HCT116 (cell line): Measurements from ENCODE around the gene CPS1. TPM values are rescaled to one million over a fixed set of nuclear protein-coding genes. Genes with fewer than 3 reads are reported as not detected.

Experiments
- ATAC-seq: fragments of 200-7000 bp; cut with Tn5 transposase; 2 replicates; pipeline ENCODE4 v1.9.1; 2020; ENCODE audit warnings: mild to moderate bottlenecking, moderate library complexity
- BruUV-seq: library from RNA; stranded (reverse); fragments of 400-500 nt; replicated peaks from 2 replicates; lab custom pipeline; 2021; lab: Mats Ljungman, UMichigan
- CTCF ChIA-PET: fragments of 300-600 bp; sonication (Branson Sonifier 250); formaldehyde crosslinking; loops from one replicate; lab custom pipeline; 2021; ENCODE audit warnings: antibody characterized with exemption; lab: Charles Lee
- POLR2A ChIA-PET: fragments of 300-600, 350-600 bp; sonication (Branson Sonifier 250); formaldehyde crosslinking; loops from one replicate; lab custom pipeline; 2021; ENCODE audit warnings: antibody characterized with exemption; lab: Charles Lee
- RAD21 ChIA-PET, 2 experiments: fragments of 300-600 bp; sonication (Branson Sonifier 250); formaldehyde crosslinking; loops; one replicate each; lab custom pipeline; 2023; ENCODE audit warnings: low total read pairs in 2 of 2; ENCODE audit not compliant: uncharacterized antibody in 2 of 2, unreplicated experiment in 2 of 2, low non-redundant PET in 1 of 2; lab: Charles Lee
- DNase-seq: peaks from one replicate; pipeline ENCODE4 v3.0.0-alpha.2; 2010; ENCODE audit warnings: low read depth, low spot score
- H2AFZ ChIP-seq: fragments of 200-600 bp; shearing (Covaris generic), sonication (generic); 2 replicates; pipeline ENCODE4 v1.6.1; 2017; ENCODE audit warnings: low read depth, mixed run types, mixed read lengths, antibody characterized with exemption, low read length; ENCODE audit not compliant: poor library complexity, severe bottlenecking
- H3K27ac ChIP-seq: 2 replicates; pipeline ENCODE4 v1.5.1; 2012; ENCODE audit warnings: low read depth, low read length
- H3K27me3 ChIP-seq: fragments of 200-600 bp; sonication (generic); 2 replicates; pipeline ENCODE4 v1.6.1; 2016; ENCODE audit warnings: mixed run types, low read length, mixed read lengths; ENCODE audit not compliant: insufficient read depth
- H3K36me3 ChIP-seq, 2 experiments: fragments of 200-500 bp in 1 of 2; fragments of 200-600 bp in 1 of 2; sonication (Bioruptor generic) in 1 of 2; sonication (generic) in 1 of 2; 2 replicates each; pipeline versions ENCODE4 v1.5.1 to v1.6.1; 2014 to 2016; ENCODE audit warnings: low read length in 2 of 2, inconsistent platforms in 1 of 2, mixed read lengths in 1 of 2, mixed run types in 1 of 2; ENCODE audit not compliant: insufficient read depth in 2 of 2, control insufficient read depth in 1 of 2
- H3K4me1 ChIP-seq, 2 experiments: fragments of 200-600 bp in 1 of 2; sonication (generic) in 1 of 2; 2 replicates each; pipeline versions ENCODE4 v1.5.1 to v1.6.1; 2012 to 2017; ENCODE audit warnings: low read length in 2 of 2, inconsistent platforms in 1 of 2, mild to moderate bottlenecking in 1 of 2, mixed read lengths in 1 of 2, mixed run types in 1 of 2, moderate library complexity in 1 of 2; ENCODE audit not compliant: insufficient read depth in 2 of 2, control insufficient read depth in 1 of 2
- H3K4me2 ChIP-seq: fragments of 200-600 bp; sonication (generic); 2 replicates; pipeline ENCODE4 v1.6.1; 2017; ENCODE audit warnings: mixed run types, low read length, mixed read lengths
- H3K4me3 ChIP-seq, 2 experiments: fragments of 200-600 bp in 1 of 2; sonication (generic) in 1 of 2; replicated peaks in 1 of 2; 2 replicates each; pipeline ENCODE4 v1.5.1; 2011 to 2016; ENCODE audit warnings: low read length in 2 of 2, control low read depth in 1 of 2, low read depth in 1 of 2, mild to moderate bottlenecking in 1 of 2, mixed read lengths in 1 of 2, mixed run types in 1 of 2
- H3K79me2 ChIP-seq: fragments of 200-600 bp; sonication (generic); 2 replicates; pipeline ENCODE4 v1.6.1; 2017; ENCODE audit warnings: mild to moderate bottlenecking, mixed run types, low read length, moderate library complexity, mixed read lengths; ENCODE audit not compliant: insufficient read depth
- H3K9ac ChIP-seq: fragments of 200-600 bp; sonication (generic); 2 replicates; pipeline ENCODE4 v1.6.1; 2016; ENCODE audit warnings: low read length, mixed read lengths
- H3K9me2 ChIP-seq: fragments of 200-600 bp; sonication (generic), shearing (Covaris generic); 2 replicates; pipeline ENCODE4 v1.6.1; 2017; ENCODE audit warnings: mixed run types, mild to moderate bottlenecking, moderate library complexity; ENCODE audit not compliant: insufficient read depth
- H3K9me3 ChIP-seq, 2 experiments: fragments of 200-500 bp in 1 of 2; fragments of 200-600 bp in 1 of 2; sonication (Bioruptor generic) in 1 of 2; sonication (generic) in 1 of 2; 2 replicates each; pipeline ENCODE4 v1.6.1; 2014 to 2017; ENCODE audit warnings: low read length in 2 of 2, mixed read lengths in 2 of 2, inconsistent platforms in 1 of 2, low read depth in 1 of 2, mild to moderate bottlenecking in 1 of 2, mixed run types in 1 of 2, moderate library complexity in 1 of 2; ENCODE audit not compliant: control insufficient read depth in 1 of 2, insufficient read depth in 1 of 2
- H4K20me1 ChIP-seq: fragments of 200-600 bp; sonication (generic), shearing (Covaris generic); 2 replicates; pipeline ENCODE4 v1.6.1; 2017; ENCODE audit warnings: mixed run types, mild to moderate bottlenecking, moderate library complexity; ENCODE audit not compliant: insufficient read depth
- CBX3 ChIP-seq: IDR thresholded peaks from 2 replicates; pipeline ENCODE4 v1.6.1; 2012; ENCODE audit warnings: low read depth
- EZH2 ChIP-seq: fragments of 200-600 bp; sonication (generic); IDR thresholded peaks from 2 replicates; pipeline ENCODE4 v1.6.1; 2017; ENCODE audit warnings: antibody characterized with exemption, mixed run types
- FOSL1 ChIP-seq: IDR thresholded peaks from 2 replicates; pipeline ENCODE4 v1.6.1; 2012; ENCODE audit warnings: low read depth
- JUND ChIP-seq: IDR thresholded peaks from 2 replicates; pipeline ENCODE4 v1.6.1; 2012
- MAX ChIP-seq: IDR thresholded peaks from 2 replicates; pipeline ENCODE4 v1.6.1; 2012
- POLR2A ChIP-seq: IDR thresholded peaks from 2 replicates; pipeline ENCODE4 v1.7.0; 2011; ENCODE audit warnings: borderline replicate concordance; ENCODE audit not compliant: insufficient read depth, insufficient read length; ENCODE audit errors: extremely low read depth
- SIN3A ChIP-seq: IDR thresholded peaks from 2 replicates; pipeline ENCODE4 v1.6.1; 2012; ENCODE audit warnings: low read depth
- SP1 ChIP-seq: IDR thresholded peaks from 2 replicates; pipeline ENCODE4 v1.6.1; 2012; ENCODE audit warnings: low read depth
- ZBTB33 ChIP-seq: IDR thresholded peaks from 2 replicates; pipeline ENCODE4 v1.6.1; 2011; ENCODE audit warnings: mild to moderate bottlenecking, low read length, moderate library complexity; ENCODE audit not compliant: insufficient replicate concordance; ENCODE audit errors: extremely low read depth
- ZFX ChIP-seq: fragments of 450-650 bp; IDR thresholded peaks from 2 replicates; pipeline ENCODE4 v1.6.1; 2017
- intact Hi-C: fragments of 100-400 bp; cut with micrococcal nuclease; formaldehyde crosslinking; loops from 2 replicates; pipeline ENCODE4 v1.10.0; 2022
- total RNA-seq: library from RNA; stranded (reverse); gene quantifications from one replicate; pipeline ENCODE4 v1.2.1, GENCODE V29; 2021; ENCODE audit not compliant: unreplicated experiment

CPS1 gene
- total RNA-seq, 1 experiment from 2014 or later = 37.5 TPM

- ChIA-PET CTCF (no interaction called here), POLR2A (no interaction called here)
These were observed 34.0 kb upstream of the CPS1 start for GRCh38 chr2:210522399-210522798.

More at GRCh38 chr2:210522399-210522798, 34.0 kb upstream of the CPS1 start:
- Histone ChIP-seq H3K79me2 (no peaks in the 10 kb centered on the region), H3K27ac (no peak overlapping the region), H2AFZ (no peak overlapping the region), H3K4me1 (no peaks in the 10 kb centered on the region), H3K4me3 (no peak overlapping the region), H3K9me3 (no peaks in the 10 kb centered on the region), H4K20me1 (no peaks in the 10 kb centered on the region), H3K9me2 (no peaks in the 10 kb centered on the region), H3K4me2 (no peak overlapping the region), H3K36me3 (no peaks in the 10 kb centered on the region), H3K27me3 (no peaks in the 10 kb centered on the region), H3K9ac (no peak overlapping the region)
- RAD21 ChIA-PET = no interaction called here
- no peak for TF ChIP-seq ZBTB33
- TF ChIP-seq EZH2 = no peak
- no peak for TF ChIP-seq MAX
- TF ChIP-seq FOSL1 = no peak
- no peak for TF ChIP-seq SP1
- TF ChIP-seq POLR2A = no peak
- TF ChIP-seq CBX3 = no peak
- no peak for TF ChIP-seq JUND
- no peak for TF ChIP-seq ZFX
- TF ChIP-seq SIN3A = no peak
- no peak for DNase-seq
- intact Hi-C loops = no loop called here
- ATAC-seq = no peak
- BruUV-seq = no TSS peak
